ENCODE measurements around the gene COL19A1.

Gene COL19A1

GRCh38 chr6:70133246-70133645 lies 266.9 kb downstream of the COL19A1 start:
- no peak for DNase-seq

GRCh38 chr6:70134542-70134941 lies 268.2 kb downstream of the COL19A1 start:
- DNase-seq = no peak

DNA sequence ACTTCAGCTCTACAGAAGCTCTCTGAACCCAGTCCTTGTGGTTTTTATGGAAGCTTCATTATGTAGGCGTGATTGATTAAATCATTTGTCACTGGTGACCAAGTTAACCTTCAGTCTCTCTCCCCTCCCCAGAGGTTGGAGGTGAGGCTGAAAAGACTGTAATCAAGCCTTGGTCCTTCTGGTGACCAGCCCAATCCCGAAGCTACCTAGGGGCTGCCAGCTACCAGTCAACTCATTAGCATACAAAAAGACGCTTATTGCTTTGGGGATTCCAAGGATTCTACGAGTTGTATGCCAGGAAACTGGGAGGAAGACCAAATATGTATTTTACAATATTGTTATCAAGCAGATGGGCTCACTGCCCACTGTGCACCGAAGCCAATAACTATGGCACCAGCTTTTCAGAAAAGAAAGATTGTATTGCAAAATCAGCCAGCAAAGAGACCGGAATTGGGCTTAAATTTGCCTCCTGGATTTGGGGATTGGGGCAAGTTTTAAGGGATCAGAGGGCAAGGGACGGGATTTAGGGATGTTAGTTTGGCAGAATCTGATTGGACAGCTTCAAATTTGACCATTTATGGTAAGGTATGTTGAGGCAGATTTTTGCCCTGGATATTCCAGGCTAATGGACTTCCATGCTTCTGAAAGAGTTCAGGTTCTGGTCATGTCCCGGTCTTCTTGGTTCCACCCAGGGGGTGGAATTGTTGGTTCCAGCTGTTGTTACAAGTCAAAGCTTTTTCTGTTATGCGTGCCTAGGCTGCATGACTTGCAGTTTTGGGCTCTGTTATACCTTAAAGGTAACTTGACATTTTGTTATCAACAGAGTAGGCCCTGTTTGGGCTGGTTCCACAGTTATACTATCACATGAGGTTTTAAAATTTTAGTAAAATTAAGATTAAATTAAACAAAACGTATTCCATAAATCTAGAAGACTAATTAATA lies 269.1 kb downstream of the COL19A1 start:
- DNase-seq = no peak

DNA sequence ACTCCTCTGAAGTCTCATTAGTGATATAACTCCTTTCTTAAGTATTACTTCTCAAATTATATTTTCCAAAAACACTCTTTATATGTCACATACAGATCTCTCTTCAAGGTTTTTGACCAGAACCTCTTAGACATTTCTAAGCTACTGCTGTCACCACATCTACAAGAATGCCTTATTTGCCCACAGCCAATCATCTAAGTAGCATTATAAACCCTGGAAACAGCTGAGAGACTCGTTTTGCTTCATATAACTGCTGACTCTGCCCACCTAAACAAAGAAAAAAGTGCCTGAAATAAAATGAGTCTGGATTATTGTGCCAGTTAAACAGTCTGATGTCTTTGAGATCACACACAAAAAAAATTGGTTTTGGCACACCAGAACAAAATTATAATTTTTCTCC lies 270.6 kb downstream of the COL19A1 start:
- DNase-seq = no peak

- DNase-seq = no peak
Observed at GRCh38 chr6:70140496-70140895, 274.1 kb downstream of the COL19A1 start.

DNA sequence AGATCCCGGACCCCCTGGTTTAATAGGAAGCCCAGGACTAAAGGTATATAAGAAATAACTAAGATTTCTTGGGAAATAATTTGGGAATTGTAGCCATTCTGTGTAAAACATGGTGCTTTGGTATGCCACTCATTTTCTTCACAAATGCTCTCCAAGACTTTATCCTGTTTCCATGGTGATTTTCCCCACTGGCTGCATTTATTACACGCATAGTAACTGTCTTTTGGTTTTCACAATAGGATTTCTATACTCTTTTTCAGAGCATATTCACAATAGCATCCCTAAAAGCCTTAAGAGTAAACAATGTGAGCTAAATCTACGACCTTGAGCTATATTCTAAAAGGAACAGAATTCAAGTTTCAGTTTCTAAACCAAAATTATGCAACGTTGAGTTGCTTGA lies 275.7 kb downstream of the COL19A1 start:
- DNase-seq = no peak

- no peak for DNase-seq
Observed at GRCh38 chr6:70145178-70145577, 278.8 kb downstream of the COL19A1 start.

DNA sequence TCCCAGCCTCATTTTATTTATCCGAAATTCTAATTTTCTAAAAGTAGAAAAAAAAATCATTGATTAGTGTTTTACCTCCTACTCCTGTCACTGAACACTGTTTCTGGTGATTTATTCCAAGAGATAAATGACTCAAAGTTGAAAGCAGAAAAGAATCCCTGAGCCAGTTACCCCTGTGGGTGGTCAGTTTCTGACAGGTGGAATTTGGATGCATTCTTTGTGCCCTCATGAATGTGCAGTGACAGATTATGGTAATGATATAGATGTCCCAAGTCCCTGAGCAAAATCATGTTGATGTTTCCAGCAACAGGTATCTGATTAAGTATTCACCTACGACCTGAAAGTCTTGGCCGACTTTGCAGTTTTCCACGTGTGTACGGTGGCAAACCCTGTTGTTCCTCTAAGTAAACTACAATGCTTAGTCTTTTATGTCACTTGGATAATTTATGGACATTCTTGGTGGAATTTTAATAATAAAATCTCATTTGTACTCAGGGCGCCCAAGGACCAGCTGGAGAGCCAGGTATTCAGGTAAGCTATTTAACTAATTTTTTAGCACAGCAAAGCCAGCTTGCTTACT lies 282.9 kb downstream of the COL19A1 start:
- DNase-seq = no peak

DNA sequence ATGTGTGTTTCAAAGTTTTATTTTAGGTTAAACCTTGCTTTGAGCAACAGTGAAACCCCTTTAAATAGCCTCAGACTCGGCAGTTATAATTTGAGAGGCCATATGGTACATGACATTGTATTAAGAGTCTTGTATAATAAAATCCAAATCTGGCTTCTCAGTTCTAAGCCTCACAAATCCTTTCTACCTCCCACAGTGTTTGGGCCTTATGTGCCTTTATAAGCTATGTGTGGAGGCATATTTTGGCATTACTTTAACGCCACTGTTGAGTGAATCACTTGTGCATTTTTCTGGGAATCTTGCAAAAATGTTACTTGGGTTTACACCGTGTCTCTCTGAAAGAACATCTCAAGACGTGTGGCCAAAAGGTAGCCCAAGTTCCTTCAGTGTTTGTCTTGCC lies 284.2 kb downstream of the COL19A1 start:
- no peak for DNase-seq

GRCh38 chr6:70151616-70152015 lies 285.3 kb downstream of the COL19A1 start:
- DNase-seq = no peak

GRCh38 chr6:70152786-70153185 lies 286.4 kb downstream of the COL19A1 start:
- no peak for DNase-seq

- DNase-seq = no peak
Observed at GRCh38 chr6:70157086-70157485, 290.7 kb downstream of the COL19A1 start.

DNA sequence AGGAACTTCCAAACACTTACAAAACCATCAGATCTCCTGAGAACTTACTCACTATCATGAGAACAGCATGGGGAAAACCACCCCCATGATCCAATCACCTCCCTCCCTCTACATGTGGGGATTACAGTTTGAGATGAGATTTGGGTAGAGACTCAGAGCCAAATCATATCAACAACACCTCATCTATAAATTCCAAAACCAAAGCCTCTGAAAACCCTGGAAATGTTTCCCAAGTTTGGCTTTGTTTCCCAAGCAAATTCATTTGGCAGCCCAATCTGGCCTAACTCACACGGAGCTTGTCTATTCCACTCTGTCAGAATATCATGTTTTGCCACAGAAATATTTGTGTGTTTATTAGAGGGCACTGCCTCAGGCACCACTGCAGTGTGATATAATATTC lies 293.9 kb downstream of the COL19A1 start:
- DNase-seq = no peak

- DNase-seq = no peak
Observed at GRCh38 chr6:70162972-70163371, 296.6 kb downstream of the COL19A1 start.

DNA sequence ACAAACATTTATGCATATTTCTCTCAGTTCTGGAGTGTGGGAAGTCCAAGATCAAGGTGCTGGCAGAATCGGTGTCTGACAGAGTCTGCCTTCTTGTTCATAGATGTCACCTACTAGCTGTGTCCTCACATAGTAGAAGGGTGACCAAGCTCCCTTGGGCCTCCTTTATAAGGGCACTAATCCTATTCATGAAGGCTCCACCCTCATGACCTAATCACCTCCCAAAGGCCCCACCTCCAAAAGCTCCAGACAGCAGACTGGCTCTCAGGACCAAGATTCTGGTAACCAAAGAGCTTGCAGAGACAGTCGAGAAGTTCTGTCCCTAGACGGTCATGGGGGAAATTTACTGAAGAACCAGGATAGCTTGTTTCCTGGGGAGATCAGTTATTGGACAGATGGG lies 297.4 kb downstream of the COL19A1 start:
- DNase-seq = no peak

DNA sequence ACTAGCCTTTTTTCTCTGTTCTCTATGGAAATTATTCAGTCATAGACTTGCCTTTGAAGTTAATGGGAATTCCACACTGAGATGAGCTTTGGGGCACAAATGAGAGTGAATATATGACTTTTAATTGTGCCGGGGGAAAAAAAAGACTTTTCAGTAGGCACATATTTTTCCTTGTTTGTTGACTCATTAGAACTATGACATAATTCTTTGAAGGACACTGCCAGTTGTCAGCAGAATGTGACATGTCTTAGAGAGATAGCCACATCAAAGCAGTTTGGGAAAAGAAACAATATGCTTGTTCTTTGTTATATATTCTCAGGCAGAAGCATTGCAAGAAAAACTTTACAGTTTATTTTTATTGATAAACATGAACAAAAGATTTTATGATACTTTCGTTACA lies 298.2 kb downstream of the COL19A1 start:
- no peak for DNase-seq

- peak; percentile 42 for DNase-seq
Observed at GRCh38 chr6:70166088-70166958, 300.0 kb downstream of the COL19A1 start.

GRCh38 chr6:70168681-70169377 lies 302.5 kb downstream of the COL19A1 start:
- DNase-seq = no peak

DNA sequence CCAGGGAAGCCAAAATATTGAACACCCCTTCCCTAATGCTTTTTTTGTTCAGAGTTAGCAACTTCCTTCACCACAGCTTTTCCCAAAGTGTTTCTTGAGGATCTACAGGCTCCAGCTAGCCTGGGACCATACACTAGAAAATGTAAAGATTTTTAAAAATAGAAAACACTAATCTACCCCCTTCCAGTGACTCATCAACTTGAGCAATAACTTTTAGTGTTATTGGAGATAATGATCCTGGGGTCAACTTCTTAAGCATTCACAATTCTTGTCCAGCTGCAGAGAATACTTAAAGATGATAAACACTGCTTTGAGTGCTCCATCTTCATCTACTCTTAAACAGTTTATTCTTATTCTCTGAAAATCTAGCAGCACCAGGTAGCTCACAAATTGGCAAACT lies 304.9 kb downstream of the COL19A1 start:
- DNase-seq = no peak

GRCh38 chr6:70172252-70172651 lies 305.9 kb downstream of the COL19A1 start:
- DNase-seq = no peak

DNA sequence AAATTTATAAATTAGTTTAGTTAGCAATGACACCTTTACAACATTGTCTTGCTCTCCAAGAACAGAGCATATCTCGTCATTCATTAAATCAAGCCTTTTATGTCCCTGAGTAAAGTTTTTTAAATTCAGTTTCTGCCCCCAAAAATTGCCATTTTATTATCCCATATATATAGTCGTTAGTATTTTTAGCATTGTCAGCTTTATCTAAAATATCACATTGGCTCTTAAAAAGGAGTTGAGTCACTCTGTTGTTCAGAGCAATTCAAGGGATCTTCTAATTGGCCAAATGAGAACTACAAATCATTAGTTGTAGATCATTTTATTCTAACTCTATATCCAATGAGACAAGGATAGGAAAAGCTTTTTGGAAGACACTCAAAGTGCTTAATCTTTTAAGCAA lies 309.4 kb downstream of the COL19A1 start:
- DNase-seq = no peak

GRCh38 chr6:70176842-70177550 lies 310.6 kb downstream of the COL19A1 start:
- no peak for DNase-seq
